ENCODE results near the gene SHC2. TPM values are rescaled to one million over a fixed set of nuclear protein-coding genes. Genes with fewer than 3 reads are reported as not detected.
A peak's percentile ranks its signal among the peaks of the same experiment; 100 is the strongest.

SHC2 gene
- total and polyA plus RNA-seq, 9 of the 15 experiments (the other 6 are each of a cell fraction or from before 2014, with no cell fraction given): 0.14 to 0.36 (median 0.17) TPM; not detected in 5

DNA sequence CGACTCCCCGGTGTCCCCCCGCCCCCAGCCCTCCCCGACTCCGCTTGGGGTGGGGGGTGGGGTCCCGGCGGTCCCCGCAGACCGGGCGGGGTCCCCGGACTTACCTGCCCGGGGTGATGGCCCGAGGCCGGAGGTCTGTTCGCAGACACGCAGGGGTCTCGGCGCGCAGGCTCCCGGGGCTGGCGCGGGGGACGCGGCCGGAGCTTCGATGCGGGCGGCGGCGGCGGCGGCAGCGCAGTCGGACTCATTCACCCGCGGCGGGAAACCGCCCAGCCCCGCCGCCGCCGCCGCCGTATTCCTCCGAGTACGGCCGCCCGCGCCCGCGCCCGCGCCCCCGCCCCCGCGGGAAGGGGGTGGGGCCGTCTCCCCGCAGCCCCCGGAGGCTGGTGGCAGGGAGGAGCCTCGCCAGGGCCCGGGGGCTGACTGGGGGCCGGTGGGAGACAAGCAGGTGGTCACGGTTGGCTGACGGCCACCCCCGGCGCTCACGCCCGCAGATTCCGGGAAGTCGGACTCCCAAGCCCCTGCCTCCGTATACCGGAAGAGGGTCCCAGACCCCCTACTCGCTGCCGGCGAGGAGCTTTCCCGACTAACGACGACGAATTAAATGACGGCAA, 51.8 kb downstream of the SHC2 start, which contains the start of gene C2CD4C (continued):
- TF ChIP-seq, protein P1, sequence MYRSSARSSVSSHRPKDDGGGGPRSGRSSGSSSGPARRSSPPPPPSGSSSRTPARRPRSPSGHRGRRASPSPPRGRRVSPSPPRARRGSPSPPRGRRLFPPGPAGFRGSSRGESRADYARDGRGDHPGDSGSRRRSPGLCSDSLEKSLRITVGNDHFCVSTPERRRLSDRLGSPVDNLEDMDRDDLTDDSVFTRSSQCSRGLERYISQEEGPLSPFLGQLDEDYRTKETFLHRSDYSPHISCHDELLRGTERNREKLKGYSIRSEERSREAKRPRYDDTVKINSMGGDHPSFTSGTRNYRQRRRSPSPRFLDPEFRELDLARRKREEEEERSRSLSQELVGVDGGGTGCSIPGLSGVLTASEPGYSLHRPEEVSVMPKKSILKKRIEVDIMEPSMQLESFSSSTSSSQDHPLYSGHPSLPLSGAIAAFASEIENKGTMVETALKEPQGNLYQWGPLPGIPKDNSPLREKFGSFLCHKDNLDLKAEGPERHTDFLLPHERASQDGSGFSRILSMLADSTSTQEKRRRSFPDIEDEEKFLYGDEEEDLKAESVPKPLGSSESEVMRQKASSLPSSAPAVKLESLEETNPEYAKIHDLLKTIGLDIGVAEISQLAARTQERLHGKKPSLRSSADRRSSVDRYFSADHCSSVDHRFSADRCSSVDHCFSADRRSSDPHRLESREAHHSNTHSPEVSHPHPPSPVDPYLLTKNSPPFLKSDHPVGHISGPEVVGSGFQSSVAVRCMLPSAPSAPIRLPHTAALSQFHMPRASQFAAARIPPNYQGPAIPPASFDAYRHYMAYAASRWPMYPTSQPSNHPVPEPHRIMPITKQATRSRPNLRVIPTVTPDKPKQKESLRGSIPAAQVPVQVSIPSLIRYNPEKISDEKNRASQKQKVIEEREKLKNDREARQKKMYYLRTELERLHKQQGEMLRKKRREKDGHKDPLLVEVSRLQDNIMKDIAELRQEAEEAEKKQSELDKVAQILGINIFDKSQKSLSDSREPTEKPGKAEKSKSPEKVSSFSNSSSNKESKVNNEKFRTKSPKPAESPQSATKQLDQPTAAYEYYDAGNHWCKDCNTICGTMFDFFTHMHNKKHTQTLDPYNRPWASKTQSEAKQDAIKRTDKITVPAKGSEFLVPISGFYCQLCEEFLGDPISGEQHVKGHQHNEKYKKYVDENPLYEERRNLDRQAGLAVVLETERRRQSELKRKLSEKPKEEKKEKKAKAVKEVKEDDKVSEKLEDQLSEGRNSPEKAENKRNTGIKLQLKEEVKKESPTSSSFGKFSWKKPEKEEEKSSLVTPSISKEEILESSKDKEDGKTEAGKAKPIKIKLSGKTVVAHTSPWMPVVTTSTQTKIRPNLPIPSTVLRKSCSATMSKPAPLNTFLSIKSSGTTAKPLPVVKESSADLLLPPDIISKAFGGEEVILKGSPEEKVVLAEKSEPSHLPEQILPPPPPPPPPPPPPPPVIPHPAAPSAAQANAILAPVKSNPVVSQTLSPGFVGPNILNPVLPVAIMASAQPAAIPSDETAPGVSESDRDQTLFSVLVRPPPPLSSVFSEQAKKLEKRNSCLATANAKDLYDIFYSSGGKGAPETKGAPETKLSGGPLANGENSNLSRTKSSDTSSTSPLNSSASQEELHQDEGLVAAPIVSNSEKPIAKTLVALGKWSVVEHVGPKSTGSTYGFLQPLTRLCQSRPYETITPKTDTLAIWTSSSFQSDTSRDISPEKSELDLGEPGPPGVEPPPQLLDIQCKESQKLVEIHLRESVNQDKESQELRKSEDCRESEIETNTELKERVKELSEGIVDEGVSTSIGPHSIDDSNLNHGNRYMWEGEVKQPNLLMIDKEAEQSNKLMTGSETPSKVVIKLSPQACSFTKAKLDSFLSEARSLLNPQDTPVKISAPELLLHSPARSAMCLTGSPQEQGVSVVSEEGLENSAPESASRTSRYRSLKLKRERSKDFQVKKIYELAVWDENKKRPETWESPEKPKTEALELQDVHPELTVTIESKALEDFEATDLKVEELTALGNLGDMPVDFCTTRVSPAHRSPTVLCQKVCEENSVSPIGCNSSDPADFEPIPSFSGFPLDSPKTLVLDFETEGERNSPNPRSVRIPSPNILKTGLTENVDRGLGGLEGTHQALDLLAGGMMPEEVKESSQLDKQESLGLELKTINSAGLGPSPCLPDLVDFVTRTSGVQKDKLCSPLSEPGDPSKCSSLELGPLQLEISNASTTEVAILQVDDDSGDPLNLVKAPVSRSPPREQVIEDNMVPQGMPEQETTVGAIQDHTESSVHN (IDR thresholded peaks at IDR 0.05; ENCODE audit: borderline replicate concordance in 1 of 2, low read depth in 1 of 2): no peak
- TF ChIP-seq, protein P2, sequence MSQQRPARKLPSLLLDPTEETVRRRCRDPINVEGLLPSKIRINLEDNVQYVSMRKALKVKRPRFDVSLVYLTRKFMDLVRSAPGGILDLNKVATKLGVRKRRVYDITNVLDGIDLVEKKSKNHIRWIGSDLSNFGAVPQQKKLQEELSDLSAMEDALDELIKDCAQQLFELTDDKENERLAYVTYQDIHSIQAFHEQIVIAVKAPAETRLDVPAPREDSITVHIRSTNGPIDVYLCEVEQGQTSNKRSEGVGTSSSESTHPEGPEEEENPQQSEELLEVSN (IDR thresholded peaks at IDR 0.05; ENCODE audit: borderline replicate concordance in 1 of 2, extremely low read depth in 1 of 2, insufficient read depth in 1 of 2, insufficient read length in 1 of 2, low read depth in 1 of 2, low read length in 1 of 2, poor library complexity in 1 of 2, severe bottlenecking in 1 of 2): peak; percentile 43 to 91
- TF ChIP-seq, protein P3, sequence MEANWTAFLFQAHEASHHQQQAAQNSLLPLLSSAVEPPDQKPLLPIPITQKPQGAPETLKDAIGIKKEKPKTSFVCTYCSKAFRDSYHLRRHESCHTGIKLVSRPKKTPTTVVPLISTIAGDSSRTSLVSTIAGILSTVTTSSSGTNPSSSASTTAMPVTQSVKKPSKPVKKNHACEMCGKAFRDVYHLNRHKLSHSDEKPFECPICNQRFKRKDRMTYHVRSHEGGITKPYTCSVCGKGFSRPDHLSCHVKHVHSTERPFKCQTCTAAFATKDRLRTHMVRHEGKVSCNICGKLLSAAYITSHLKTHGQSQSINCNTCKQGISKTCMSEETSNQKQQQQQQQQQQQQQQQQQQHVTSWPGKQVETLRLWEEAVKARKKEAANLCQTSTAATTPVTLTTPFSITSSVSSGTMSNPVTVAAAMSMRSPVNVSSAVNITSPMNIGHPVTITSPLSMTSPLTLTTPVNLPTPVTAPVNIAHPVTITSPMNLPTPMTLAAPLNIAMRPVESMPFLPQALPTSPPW (CRISPR knock-in tag; IDR thresholded peaks at IDR 0.05): peak; percentile 57
- TF ChIP-seq EZH2 (IDR thresholded peaks at IDR 0.05; ENCODE audit: borderline replicate concordance, low read depth, low read length) (no peak), CEBPG (CRISPR knock-in tag; IDR thresholded peaks at IDR 0.05) (no peak), CEBPG (tag; conservative IDR thresholded peaks at IDR 0.05 in 1 of 2, IDR thresholded peaks at IDR 0.05 in 1 of 2) (no peak), FOXK1 (CRISPR knock-in tag; IDR thresholded peaks at IDR 0.05; ENCODE audit: borderline replicate concordance) (no peak), FUS (optimal IDR thresholded peaks at IDR 0.05; ENCODE audit: low read depth, low read length) (no peak), NFE2L1 (tag; IDR thresholded peaks at IDR 0.05; ENCODE audit: borderline replicate concordance, low read depth) (no peak), TFAM (CRISPR knock-in tag; conservative IDR thresholded peaks at IDR 0.05) (no peak), POLR2AphosphoS2 (IDR thresholded peaks at IDR 0.05; ENCODE audit: low read length) (no peak), WHSC1 (IDR thresholded peaks at IDR 0.05; ENCODE audit: low read length) (no peak), ESRRB (CRISPR knock-in tag; IDR thresholded peaks at IDR 0.05; ENCODE audit: borderline replicate concordance) (no peak), EGR1 (conservative IDR thresholded peaks at IDR 0.05) (0 out of 2 replicates have a peak, but pooled peaks have one; percentile 8)

Data from K562 (cell line).